22Rv1 (cell line): ENCODE measurements around the gene ANKRD6.

ENCODE experiments used
- ZFX ChIP-seq: fragments of 450-650 bp; IDR thresholded peaks from 2 replicates; pipeline ENCODE4 v1.6.1; 2017; ENCODE audit warnings: antibody characterized with exemption, borderline replicate concordance
- TF ChIP-seq, protein P1 (sequence below): fragments of 450-650 bp; IDR thresholded peaks from 2 replicates; pipeline ENCODE4 v1.5.1; 2017; ENCODE audit warnings: mild to moderate bottlenecking

- TF ChIP-seq, protein P1, sequence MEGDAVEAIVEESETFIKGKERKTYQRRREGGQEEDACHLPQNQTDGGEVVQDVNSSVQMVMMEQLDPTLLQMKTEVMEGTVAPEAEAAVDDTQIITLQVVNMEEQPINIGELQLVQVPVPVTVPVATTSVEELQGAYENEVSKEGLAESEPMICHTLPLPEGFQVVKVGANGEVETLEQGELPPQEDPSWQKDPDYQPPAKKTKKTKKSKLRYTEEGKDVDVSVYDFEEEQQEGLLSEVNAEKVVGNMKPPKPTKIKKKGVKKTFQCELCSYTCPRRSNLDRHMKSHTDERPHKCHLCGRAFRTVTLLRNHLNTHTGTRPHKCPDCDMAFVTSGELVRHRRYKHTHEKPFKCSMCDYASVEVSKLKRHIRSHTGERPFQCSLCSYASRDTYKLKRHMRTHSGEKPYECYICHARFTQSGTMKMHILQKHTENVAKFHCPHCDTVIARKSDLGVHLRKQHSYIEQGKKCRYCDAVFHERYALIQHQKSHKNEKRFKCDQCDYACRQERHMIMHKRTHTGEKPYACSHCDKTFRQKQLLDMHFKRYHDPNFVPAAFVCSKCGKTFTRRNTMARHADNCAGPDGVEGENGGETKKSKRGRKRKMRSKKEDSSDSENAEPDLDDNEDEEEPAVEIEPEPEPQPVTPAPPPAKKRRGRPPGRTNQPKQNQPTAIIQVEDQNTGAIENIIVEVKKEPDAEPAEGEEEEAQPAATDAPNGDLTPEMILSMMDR, result no peak
- no peak for TF ChIP-seq ZFX
Observed at GRCh38 chr6:89495961-89496535, 63.1 kb downstream of the ANKRD6 start.
